Parathyroid adenoma (tissue), 2 donors: Measurements from ENCODE around the gene KCTD21.

Experiments
- H2AFZ ChIP-seq: fragments of 300-600 bp; sonication (generic); one replicate; pipeline ENCODE4 v1.7.0; 2017; ENCODE audit warnings: antibody characterized with exemption, mild to moderate bottlenecking
- H3K27ac ChIP-seq: fragments of 300-600 bp; sonication (generic); one replicate; pipeline ENCODE4 v1.7.0; 2017
- H3K27me3 ChIP-seq: fragments of 300-600 bp; sonication (generic); one replicate; pipeline ENCODE4 v1.7.0; 2017; ENCODE audit warnings: low read length; ENCODE audit not compliant: control insufficient read depth, insufficient read depth
- H3K36me3 ChIP-seq: fragments of 300-600 bp; sonication (generic); one replicate; pipeline ENCODE4 v1.7.0; 2017; ENCODE audit warnings: low read length; ENCODE audit not compliant: control insufficient read depth, insufficient read depth
- H3K4me1 ChIP-seq: fragments of 300-600 bp; sonication (generic); one replicate; pipeline ENCODE4 v1.7.0; 2017; ENCODE audit warnings: control low read depth
- H3K4me2 ChIP-seq: fragments of 300-600 bp; sonication (generic); one replicate; pipeline ENCODE4 v1.7.0; 2017; ENCODE audit warnings: low read length
- H3K4me3 ChIP-seq: fragments of 300-600 bp; sonication (generic); one replicate; pipeline ENCODE4 v1.7.0; 2017; ENCODE audit warnings: low read depth, low read length
- H3K79me2 ChIP-seq: fragments of 300-600 bp; sonication (generic); one replicate; pipeline ENCODE4 v1.7.0; 2017; ENCODE audit warnings: control low read depth
- H3K9ac ChIP-seq: fragments of 300-600 bp; sonication (generic); one replicate; pipeline ENCODE4 v1.7.0; 2017; ENCODE audit warnings: mild to moderate bottlenecking
- H3K9me3 ChIP-seq: fragments of 300-600 bp; sonication (generic); one replicate; pipeline ENCODE4 v1.7.0; 2017; ENCODE audit warnings: low read length; ENCODE audit not compliant: control insufficient read depth
- TF ChIP-seq, protein P1 (sequence below): fragments of 300-600 bp; sonication (generic); IDR thresholded peaks from one replicate; pipeline ENCODE4 v1.7.0; 2017; ENCODE audit warnings: antibody characterized with exemption, mild to moderate bottlenecking
- donor health status: primary hyperparathyroidism.

The KCTD21 gene

DNA sequence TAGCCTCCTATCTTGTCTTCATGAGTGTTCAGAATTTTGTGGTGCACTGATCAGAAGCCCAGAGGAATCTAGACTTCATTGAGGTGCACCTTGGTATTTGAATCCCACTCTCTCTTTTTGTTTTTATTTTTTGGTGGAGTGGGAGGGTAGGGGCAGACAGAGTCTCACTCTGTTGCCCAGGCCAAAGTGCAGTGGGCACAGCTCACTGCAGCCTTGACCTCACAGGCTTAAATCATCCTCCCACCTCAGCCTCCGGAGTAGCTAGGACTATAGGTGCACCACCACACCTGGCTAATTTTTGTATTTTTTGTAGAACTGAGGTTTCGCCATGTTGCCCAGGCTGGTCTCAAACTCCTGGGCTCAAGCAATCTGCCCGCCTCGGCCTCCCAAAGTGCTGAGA lies 38.1 kb downstream of the KCTD21 start:
- no peak overlapping the region for H3K4me3 ChIP-seq
- H3K9me3 ChIP-seq: no peaks in the 10 kb centered on the region
- no peak overlapping the region for H3K4me2 ChIP-seq
- no peak overlapping the region for H3K9ac ChIP-seq
- no peaks in the 10 kb centered on the region for H3K4me1 ChIP-seq
- TF ChIP-seq, protein P1, sequence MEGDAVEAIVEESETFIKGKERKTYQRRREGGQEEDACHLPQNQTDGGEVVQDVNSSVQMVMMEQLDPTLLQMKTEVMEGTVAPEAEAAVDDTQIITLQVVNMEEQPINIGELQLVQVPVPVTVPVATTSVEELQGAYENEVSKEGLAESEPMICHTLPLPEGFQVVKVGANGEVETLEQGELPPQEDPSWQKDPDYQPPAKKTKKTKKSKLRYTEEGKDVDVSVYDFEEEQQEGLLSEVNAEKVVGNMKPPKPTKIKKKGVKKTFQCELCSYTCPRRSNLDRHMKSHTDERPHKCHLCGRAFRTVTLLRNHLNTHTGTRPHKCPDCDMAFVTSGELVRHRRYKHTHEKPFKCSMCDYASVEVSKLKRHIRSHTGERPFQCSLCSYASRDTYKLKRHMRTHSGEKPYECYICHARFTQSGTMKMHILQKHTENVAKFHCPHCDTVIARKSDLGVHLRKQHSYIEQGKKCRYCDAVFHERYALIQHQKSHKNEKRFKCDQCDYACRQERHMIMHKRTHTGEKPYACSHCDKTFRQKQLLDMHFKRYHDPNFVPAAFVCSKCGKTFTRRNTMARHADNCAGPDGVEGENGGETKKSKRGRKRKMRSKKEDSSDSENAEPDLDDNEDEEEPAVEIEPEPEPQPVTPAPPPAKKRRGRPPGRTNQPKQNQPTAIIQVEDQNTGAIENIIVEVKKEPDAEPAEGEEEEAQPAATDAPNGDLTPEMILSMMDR: no peak
- no peak overlapping the region for H3K27ac ChIP-seq
- H2AFZ ChIP-seq: no peak overlapping the region
- H3K36me3 ChIP-seq: no peaks in the 10 kb centered on the region
- no peaks in the 10 kb centered on the region for H3K79me2 ChIP-seq
- no peaks in the 10 kb centered on the region for H3K27me3 ChIP-seq

DNA sequence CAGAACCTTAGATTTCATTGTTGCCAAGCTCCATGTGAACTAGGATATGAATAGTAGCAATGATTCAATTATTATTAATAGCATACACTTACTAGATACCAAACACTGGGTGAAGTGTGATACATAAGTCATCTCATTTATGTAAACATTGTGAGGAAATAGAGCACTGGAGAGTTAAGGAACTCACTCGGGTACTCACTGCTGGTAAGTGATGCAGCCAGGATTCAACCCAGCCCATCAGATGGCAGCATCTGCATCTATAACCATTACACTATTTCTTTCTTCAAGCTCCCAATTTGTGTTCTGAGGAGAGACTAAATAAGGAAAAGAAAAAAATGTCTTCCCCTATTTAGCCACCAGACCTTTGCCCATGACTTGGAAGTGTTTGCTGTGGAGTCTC lies 38.8 kb downstream of the KCTD21 start:
- H3K4me3 ChIP-seq: no peak overlapping the region
- TF ChIP-seq, protein P1: no peak
- no peak overlapping the region for H3K4me2 ChIP-seq
- H3K27ac ChIP-seq: no peak overlapping the region
- no peaks in the 10 kb centered on the region for H3K9me3 ChIP-seq
- H3K27me3 ChIP-seq: no peaks in the 10 kb centered on the region
- no peak overlapping the region for H3K9ac ChIP-seq
- no peaks in the 10 kb centered on the region for H3K4me1 ChIP-seq
- no peaks in the 10 kb centered on the region for H3K79me2 ChIP-seq
- no peaks in the 10 kb centered on the region for H3K36me3 ChIP-seq
- no peak overlapping the region for H2AFZ ChIP-seq

DNA sequence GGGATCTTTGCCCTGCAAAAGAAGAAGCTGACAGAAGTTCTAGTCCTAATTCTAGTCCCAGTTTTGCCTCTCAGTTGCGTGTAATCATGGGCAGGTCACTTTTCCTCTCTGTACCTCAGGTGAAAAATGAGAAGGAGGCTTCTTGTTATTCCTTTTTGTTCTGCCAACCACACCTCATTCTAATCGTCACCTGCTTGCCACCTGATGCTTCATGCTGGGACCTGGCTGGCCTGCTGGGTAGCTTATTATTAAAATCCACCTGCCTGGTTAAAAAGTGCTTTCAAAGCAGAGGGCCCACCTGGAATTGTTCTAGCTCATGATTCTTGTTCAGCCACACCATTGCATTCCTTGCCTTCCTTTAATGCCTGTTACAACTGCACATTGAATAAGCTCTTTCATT lies 40.6 kb downstream of the KCTD21 start:
- Histone ChIP-seq H3K4me3 (no peak overlapping the region), H3K9me3 (no peaks in the 10 kb centered on the region)
- TF ChIP-seq, protein P1: no peak

DNA sequence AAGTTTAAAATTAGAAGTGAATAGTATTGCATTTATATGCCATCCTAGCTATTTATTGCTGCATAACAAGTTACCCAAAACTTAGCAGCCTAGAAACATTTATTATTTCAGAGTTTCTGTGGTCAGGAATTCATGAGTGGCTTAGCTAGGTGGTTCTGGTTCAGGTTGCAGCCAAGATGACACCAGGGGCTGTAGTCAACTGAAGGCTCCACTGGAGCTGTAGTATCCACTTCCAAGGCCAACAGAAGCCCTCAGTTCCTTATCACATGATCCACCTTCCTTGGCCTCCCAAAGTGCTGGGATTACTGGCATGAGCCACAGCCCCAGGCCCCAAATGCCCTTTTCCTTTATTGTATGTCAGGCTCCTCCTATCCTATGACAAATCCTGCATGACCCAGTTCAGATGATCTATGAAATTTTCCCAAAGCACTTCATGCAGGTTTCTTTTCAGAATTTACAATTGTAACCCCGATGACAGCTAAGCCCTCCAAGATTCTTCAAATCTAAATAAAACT lies 42.9 kb downstream of the KCTD21 start:
- no peak overlapping the region for H3K4me3 ChIP-seq
- H3K36me3 ChIP-seq: no peaks in the 10 kb centered on the region
- no peaks in the 10 kb centered on the region for H3K9me3 ChIP-seq
- no peak overlapping the region for H2AFZ ChIP-seq
- H3K4me1 ChIP-seq: no peaks in the 10 kb centered on the region
- H3K27ac ChIP-seq: no peak overlapping the region
- TF ChIP-seq, protein P1: no peak
- no peaks in the 10 kb centered on the region for H3K27me3 ChIP-seq
- no peak overlapping the region for H3K4me2 ChIP-seq
- H3K9ac ChIP-seq: no peak overlapping the region
- no peaks in the 10 kb centered on the region for H3K79me2 ChIP-seq

More for the DNA sequence above, 40.6 kb downstream of the KCTD21 start:
- H3K4me2 ChIP-seq: no peak overlapping the region
- no peaks in the 10 kb centered on the region for H3K79me2 ChIP-seq
- no peaks in the 10 kb centered on the region for H3K27me3 ChIP-seq
- H3K36me3 ChIP-seq: no peaks in the 10 kb centered on the region
- no peak overlapping the region for H3K27ac ChIP-seq
- H3K9ac ChIP-seq: no peak overlapping the region
- no peaks in the 10 kb centered on the region for H3K4me1 ChIP-seq
- no peak overlapping the region for H2AFZ ChIP-seq

DNA sequence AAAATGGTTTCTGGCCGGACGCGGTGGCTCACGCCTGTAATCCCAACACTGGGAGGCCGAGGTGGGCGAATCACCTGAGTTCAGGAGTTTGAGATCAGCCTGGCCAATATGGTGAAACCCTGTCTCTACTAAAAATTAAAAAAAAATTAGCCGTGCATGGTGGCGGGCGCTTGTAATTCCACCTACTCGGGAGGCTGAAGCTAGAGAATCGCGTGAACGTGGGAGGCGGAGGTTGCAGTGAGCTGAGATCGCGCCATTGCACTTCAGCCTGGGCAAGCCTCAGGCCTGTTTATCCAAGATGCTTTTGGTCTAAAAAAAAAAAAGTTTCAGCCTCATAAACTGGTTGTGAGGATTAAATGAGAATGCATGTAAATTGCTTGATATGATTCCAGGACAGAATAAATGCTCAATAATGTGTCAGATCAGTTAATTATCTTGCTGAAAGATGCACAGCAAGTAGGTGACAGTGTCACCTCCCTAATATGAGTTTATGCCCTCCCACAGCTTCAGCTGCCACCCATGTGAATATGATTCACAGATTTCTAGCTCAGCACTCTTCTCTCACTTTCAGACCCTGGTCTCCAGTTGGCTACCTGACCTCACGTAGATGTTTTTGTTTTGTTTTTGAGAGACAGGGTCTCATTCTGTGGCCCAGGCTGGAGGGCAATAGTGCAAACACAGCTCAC lies 47.9 kb downstream of the KCTD21 start:
- H3K36me3 ChIP-seq: no peaks in the 10 kb centered on the region
- peaks cover 2% of the 10 kb centered on the region for H3K79me2 ChIP-seq
- H3K9me3 ChIP-seq: no peaks in the 10 kb centered on the region
- TF ChIP-seq, protein P1: no peak
- H3K4me3 ChIP-seq: no peak overlapping the region
- no peak overlapping the region for H3K9ac ChIP-seq
- H3K27me3 ChIP-seq: no peaks in the 10 kb centered on the region
- no peaks in the 10 kb centered on the region for H3K4me1 ChIP-seq
- no peak overlapping the region for H3K4me2 ChIP-seq
- H3K27ac ChIP-seq: no peak overlapping the region
- no peak overlapping the region for H2AFZ ChIP-seq
